HUES48 (cell line): ENCODE data around the gene PPP2R5C.
"Not testable (repeated sequence)": the region's sequence is repeated elsewhere in the genome, so short reads cannot be mapped to it uniquely, and the experiment has no call there.

ENCODE experiments used
- H3K27ac ChIP-seq: one replicate; pipeline ENCODE4 v1.7.0; 2013; ENCODE audit warnings: low read depth, low read length, inconsistent platforms
- H3K27me3 ChIP-seq: 2 replicates; pipeline ENCODE4 v1.6.1; 2013; ENCODE audit warnings: mild to moderate bottlenecking, low read length; ENCODE audit not compliant: control insufficient read depth, insufficient read depth
- H3K36me3 ChIP-seq: 2 replicates; pipeline ENCODE4 v1.6.1; 2013; ENCODE audit warnings: low read length; ENCODE audit not compliant: control insufficient read depth, insufficient read depth
- H3K4me1 ChIP-seq: 2 replicates; pipeline ENCODE4 v1.6.1; 2013; ENCODE audit warnings: mild to moderate bottlenecking, low read length; ENCODE audit not compliant: control insufficient read depth, insufficient read depth
- H3K4me3 ChIP-seq: 2 replicates; pipeline ENCODE4 v1.5.1; 2013; ENCODE audit warnings: mild to moderate bottlenecking, low read depth, low read length
- H3K9ac ChIP-seq: 2 replicates; pipeline ENCODE4 v1.6.1; 2013; ENCODE audit warnings: mild to moderate bottlenecking, low read depth, low read length, moderate library complexity
- H3K9me3 ChIP-seq: 2 replicates; pipeline ENCODE4 v1.6.1; 2013; ENCODE audit warnings: low read length; ENCODE audit not compliant: control insufficient read depth, insufficient read depth

Gene PPP2R5C

DNA sequence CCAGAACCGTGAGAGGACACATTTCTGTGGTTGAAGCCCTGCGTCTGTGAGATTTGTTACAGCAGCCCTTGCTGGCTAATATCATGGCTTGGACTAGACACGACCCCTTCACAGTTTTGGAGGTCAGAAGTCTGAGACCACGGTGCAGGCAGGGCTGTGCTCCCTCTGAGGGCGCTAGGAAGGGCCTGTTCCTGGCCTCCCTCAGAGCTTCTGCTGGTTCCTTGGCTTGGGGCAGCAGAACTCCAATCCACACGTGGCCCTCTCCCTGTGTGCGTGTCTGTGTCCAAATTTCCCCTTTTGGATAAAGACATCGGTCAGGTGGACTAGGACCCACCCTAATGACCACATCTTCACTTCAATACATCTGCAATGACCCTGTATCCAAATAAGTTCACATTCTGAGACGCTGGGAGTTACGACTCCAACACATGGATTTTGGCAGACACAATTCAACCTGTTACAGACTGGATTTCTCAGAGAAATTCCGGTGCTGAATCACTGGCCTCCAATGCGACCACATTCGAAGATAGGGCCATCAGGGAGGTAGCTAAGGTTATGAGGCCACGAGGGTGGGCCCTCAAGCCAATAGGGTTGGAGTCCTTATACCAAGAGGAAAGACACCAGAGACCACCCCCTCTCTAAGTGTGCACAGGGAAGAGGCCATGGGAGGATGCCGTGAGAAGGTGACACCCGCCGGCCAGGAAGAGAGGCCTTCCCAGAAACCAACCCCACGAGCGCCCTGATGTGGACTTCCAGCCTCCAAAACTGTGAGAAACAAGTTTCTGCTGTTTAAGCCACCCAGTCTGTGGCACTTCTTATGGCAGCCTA is 43.6 kb upstream of the PPP2R5C start:
- H3K4me3 ChIP-seq: no peak overlapping the region
- H3K27ac ChIP-seq: no peak overlapping the region
- H3K4me1 ChIP-seq: peaks cover 17% of the 10 kb centered on the region
- H3K9me3 ChIP-seq: no peaks in the 10 kb centered on the region
- H3K36me3 ChIP-seq: no peaks in the 10 kb centered on the region
- no peaks in the 10 kb centered on the region for H3K27me3 ChIP-seq
- no peak overlapping the region for H3K9ac ChIP-seq

DNA sequence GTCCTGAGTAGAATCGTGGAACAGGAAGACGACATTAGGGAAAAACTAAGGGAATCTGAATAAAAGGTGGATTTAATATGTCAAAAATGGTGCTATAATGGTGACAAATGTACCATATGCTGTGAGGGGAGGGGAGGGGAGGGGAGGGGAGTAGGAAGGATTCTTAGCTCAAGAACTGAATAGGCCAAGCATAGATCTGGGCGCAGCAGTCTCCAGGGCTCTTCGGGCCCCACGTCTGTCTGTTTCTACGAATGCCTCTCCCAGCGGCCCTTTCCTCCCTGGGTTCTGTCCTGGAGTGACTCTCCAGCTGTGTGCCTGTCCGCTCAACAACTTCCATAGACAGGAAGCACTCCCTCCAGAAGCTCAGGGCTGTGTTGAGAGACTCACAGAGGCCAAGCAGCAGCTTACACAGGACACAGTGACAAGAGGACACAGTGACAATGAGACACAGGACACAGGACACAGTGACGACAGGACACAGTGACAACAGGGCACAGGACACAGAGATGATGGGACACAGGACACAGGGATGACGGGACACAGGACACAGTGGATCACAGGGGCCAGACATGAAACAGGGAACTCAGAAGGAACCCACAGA is 42.4 kb upstream of the PPP2R5C start:
- Histone ChIP-seq H3K27me3 (no peaks in the 10 kb centered on the region), H3K27ac (no peak overlapping the region), H3K9ac (no peak overlapping the region), H3K4me1 (peaks cover 17% of the 10 kb centered on the region), H3K9me3 (no peaks in the 10 kb centered on the region), H3K36me3 (no peaks in the 10 kb centered on the region), H3K4me3 (no peak overlapping the region)

DNA sequence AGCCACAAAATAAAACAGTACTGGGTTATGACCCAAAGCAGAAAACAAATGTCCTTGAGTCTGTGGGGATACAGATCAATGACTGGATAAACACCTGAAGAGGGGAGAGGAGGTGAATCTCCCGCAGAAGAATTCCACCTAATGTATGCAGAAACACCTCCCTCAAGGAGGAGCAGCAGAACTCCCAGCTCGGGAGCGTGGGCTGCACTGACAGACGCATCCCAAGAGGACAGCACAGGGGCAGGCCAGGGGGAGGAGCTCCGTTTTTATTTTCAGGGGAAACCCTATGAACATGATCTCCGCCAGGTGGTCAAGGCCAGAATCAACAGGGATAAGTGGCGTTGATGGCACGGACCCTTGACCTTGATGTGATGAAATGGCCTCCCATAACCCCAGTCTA is 41.8 kb upstream of the PPP2R5C start:
- no peaks in the 10 kb centered on the region for H3K36me3 ChIP-seq
- peaks cover 17% of the 10 kb centered on the region for H3K4me1 ChIP-seq
- no peaks in the 10 kb centered on the region for H3K9me3 ChIP-seq
- H3K4me3 ChIP-seq: no peak overlapping the region
- H3K27ac ChIP-seq: no peak overlapping the region
- no peaks in the 10 kb centered on the region for H3K27me3 ChIP-seq
- no peak overlapping the region for H3K9ac ChIP-seq

DNA sequence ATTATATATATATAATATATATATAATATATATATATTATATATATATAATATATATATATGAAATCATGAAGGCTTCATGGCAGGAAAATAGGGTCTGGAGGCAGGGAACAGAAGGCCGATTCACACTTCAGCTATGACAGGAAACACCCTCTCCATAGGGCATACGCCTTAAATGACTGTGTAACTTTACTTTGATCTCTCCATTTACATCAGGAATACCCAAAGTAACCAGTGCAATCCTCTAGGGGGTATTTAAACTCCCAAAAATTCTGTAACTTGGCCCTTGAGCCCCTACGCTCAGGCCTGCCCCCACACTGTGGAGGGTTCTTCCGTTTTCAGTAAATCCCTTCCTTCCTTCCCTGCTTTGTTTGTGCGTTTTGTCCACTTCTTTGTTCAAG is 40.4 kb upstream of the PPP2R5C start:
- no peak overlapping the region for H3K4me3 ChIP-seq
- H3K27me3 ChIP-seq: no peaks in the 10 kb centered on the region
- H3K36me3 ChIP-seq: no peaks in the 10 kb centered on the region
- no peaks in the 10 kb centered on the region for H3K9me3 ChIP-seq
- H3K9ac ChIP-seq: no peak overlapping the region
- peaks cover 17% of the 10 kb centered on the region for H3K4me1 ChIP-seq
- peak overlapping the region; percentile 95 for H3K27ac ChIP-seq

DNA sequence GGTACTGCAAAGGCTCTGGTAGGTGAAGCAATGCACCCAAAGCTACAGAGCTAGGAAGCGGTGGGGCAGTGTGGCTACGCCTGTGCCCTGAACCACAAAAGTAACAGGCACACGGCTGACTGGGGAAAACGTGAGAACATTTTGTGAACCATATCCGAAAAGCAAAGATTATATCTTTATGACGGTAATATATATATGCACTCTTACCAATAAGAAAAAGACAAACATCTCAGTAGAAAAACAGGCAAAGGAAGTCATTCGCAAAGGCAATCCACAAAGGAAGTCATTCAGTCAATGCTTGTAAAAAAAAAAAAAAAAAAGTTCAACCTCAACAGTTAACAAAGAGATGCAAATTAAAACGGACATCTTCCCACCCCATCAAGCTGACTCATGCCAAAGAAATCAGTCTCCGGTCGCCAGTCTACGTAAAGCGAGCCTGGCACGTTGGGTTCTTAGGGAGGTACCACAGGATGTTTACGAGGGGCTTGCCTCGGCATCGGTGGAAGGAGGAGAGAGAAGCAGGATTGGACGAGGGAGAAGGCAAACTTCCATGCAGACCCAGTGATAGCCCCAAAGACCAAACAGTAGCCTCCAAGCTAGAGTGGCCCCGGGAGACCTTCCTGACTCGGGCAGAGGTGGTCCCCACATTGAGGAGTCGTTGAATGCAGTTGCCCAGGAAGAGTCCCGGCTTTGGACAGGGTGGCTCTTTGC is 39.4 kb upstream of the PPP2R5C start:
- no peaks in the 10 kb centered on the region for H3K9me3 ChIP-seq
- H3K27ac ChIP-seq: peak overlapping the region; percentile 95
- peak overlapping the region; percentile 2; the same call in 1 of the 2 replicates for H3K4me3 ChIP-seq
- H3K9ac ChIP-seq: peak overlapping the region; percentile 13; the same call in 1 of the 2 replicates
- H3K36me3 ChIP-seq: no peaks in the 10 kb centered on the region
- H3K27me3 ChIP-seq: no peaks in the 10 kb centered on the region
- H3K4me1 ChIP-seq: peaks cover 21% of the 10 kb centered on the region

DNA sequence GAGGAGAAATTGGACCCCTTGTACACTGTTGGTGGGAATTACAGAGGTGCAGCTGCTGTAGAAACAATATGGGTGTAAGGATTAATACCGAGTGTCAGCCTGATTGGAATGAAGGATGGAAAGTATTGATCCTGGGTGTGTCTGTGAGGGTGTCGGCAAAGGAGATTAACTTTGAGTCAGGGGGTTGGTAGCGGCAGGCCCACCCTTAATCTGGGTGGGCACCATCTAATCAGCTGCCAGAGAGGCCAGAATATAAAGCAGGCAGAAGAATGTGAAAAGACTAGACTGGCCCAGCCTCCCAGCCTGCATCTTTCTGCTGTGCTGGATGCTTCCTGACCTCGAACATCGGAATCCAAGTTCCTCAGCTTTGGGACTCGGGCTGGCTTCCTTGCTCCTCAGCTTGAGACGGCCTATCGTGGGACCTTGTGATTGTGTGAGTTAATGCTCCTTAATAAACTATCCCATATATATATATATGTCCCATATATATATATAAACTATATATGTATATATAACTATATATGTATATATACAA is 38.4 kb upstream of the PPP2R5C start:
- H3K9me3 ChIP-seq: no peaks in the 10 kb centered on the region
- no peak overlapping the region for H3K4me3 ChIP-seq
- H3K27me3 ChIP-seq: no peaks in the 10 kb centered on the region
- H3K9ac ChIP-seq: no peak overlapping the region
- H3K36me3 ChIP-seq: no peaks in the 10 kb centered on the region
- no peak overlapping the region for H3K27ac ChIP-seq
- H3K4me1 ChIP-seq: peaks cover 21% of the 10 kb centered on the region

DNA sequence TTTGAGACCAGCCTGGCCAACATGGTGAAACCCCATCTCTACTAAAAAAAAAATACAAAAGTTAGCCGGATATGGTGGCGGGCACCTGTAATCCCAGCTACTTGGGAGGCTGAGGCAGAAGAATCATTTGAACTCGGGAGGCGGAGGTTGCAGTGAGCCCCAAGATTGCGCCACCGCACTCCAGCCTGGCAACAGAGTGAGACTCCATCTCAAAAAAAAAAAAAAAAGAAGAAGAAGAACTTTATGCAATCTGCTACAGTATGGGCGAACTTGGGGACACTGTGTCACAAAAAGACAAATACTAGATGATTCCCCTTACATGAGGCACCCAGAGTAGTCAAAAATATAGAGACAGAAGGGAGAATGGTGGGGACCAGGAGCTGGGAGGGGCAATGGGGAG is 35.9 kb upstream of the PPP2R5C start:
- not testable (repeated sequence) for H3K4me3 ChIP-seq, H3K27me3 ChIP-seq, H3K36me3 ChIP-seq, H3K27ac ChIP-seq, H3K9me3 ChIP-seq, H3K9ac ChIP-seq
- H3K4me1 ChIP-seq: peaks cover 13% of the 10 kb centered on the region

DNA sequence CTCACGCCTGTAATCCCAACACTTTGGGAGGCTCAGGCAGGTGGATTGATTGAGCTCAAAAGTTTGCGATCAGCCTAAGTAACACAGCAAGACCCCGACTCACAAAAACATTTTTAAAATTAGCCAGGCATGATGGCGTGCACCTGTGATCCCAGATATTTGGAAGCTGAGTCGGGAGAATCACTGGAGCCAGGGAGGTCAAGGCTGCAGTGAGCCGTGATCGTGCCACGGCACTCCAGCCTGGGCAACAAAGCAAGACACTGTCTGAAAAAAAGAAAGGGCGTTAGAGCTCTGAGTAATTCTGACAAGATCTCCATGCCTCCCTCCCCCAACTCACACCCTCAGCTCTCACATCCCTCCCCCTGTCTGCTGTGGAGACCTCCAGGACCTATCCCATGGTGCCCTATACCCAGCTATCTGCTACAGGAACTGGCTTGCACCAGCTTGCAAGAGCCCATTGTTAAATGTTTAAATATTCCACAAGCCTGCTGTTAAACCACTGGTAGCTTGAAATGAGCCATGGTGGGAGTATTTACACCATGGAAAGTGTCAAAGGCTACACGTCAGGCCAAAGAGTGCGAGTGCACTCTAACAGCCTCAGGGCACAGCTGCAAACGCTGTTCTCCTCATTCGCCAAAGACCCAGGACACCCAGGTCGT is 35.1 kb upstream of the PPP2R5C start:
- H3K9me3 ChIP-seq: no peaks in the 10 kb centered on the region
- H3K36me3 ChIP-seq: no peaks in the 10 kb centered on the region
- no peaks in the 10 kb centered on the region for H3K27me3 ChIP-seq
- peaks cover 20% of the 10 kb centered on the region for H3K4me1 ChIP-seq
- no peak overlapping the region for H3K27ac ChIP-seq
- no peak overlapping the region for H3K4me3 ChIP-seq
- H3K9ac ChIP-seq: no peak overlapping the region

DNA sequence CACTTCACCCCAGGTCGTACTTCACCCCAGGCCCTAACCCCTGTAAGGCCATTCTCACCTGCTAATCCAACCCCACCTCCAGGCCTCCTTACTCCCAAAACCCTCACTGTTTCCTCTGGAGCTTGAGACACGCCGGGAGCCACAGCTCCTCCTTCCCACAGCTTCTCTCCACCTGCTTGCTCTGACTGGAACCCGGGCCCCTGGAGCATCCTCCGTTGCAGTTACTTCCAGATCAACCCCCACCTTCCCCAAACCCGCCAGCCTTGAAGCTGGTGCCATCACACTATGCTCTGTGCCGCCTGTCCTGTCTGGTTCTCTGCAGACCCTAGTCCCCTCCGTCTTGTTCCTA is 34.6 kb upstream of the PPP2R5C start:
- Histone ChIP-seq H3K9me3 (no peaks in the 10 kb centered on the region), H3K4me3 (no peak overlapping the region), H3K9ac (no peak overlapping the region), H3K27me3 (no peaks in the 10 kb centered on the region), H3K4me1 (peaks cover 22% of the 10 kb centered on the region), H3K36me3 (no peaks in the 10 kb centered on the region), H3K27ac (no peak overlapping the region)

DNA sequence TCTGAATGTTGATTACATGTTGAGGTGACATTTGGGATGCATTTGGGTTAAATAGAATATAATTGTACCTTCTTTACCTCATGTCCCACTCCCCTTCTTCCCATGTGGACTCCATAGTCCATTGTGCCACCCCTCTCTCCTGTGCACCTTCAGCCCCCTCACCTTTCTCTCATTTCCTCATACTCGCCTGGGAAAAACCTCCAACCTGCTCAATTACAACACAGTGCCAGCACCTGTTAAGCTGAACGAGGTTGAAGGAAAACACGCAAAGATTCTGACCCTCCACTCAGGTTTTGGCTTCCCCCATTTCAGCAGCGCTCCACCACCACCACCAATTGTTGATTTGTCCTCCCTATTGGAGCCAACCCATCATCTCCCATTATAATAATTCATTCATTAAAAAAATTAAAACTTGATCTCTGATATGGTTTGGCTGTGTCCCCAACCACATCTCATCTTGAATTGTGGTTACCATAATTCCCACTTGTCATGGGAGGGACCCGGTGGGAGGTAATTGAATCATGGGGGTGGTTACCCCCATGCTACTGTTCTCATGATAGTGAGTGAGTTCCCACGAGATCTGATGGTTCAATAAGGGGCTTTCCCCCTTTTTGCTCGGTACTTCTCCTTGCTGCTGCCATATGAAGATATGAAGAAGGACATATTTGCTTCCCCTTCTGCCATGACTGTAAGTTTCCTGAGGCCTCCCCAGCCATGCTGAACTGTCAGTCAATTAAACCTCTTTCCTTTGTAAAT is 33.7 kb upstream of the PPP2R5C start:
- H3K27ac ChIP-seq: no peak overlapping the region
- H3K4me1 ChIP-seq: peaks cover 18% of the 10 kb centered on the region
- H3K9me3 ChIP-seq: no peaks in the 10 kb centered on the region
- H3K4me3 ChIP-seq: no peak overlapping the region
- H3K36me3 ChIP-seq: no peaks in the 10 kb centered on the region
- H3K27me3 ChIP-seq: no peaks in the 10 kb centered on the region
- H3K9ac ChIP-seq: no peak overlapping the region
